Globus pallidus (tissue), 1 donor: Measurements from ENCODE around the gene RPTOR.

Experiments used
- DNase-seq: peaks from one replicate; pipeline ENCODE4 v3.0.0-alpha.2; 2015; ENCODE audit warnings: low spot score

RPTOR gene

GRCh38 chr17:80947200-80947940 is 402.7 kb downstream of the RPTOR start:
- DNase-seq: no peak

- DNase-seq: no peak
These were observed 403.7 kb downstream of the RPTOR start for GRCh38 chr17:80948019-80948975.

- DNase-seq: no peak
These were observed 404.4 kb downstream of the RPTOR start for GRCh38 chr17:80948976-80949450.

GRCh38 chr17:80949451-80950421 is 405.1 kb downstream of the RPTOR start:
- no peak for DNase-seq

GRCh38 chr17:80950466-80951120 is 406.0 kb downstream of the RPTOR start:
- no peak for DNase-seq

- DNase-seq: no peak
These were observed 406.8 kb downstream of the RPTOR start for GRCh38 chr17:80951121-80952090.

GRCh38 chr17:80952291-80952690 is 407.7 kb downstream of the RPTOR start:
- DNase-seq: no peak

- DNase-seq: no peak
These were observed 409.1 kb downstream of the RPTOR start for GRCh38 chr17:80953471-80954315.

GRCh38 chr17:80955078-80955477 is 410.4 kb downstream of the RPTOR start:
- no peak for DNase-seq

- no peak for DNase-seq
These were observed 411.1 kb downstream of the RPTOR start for GRCh38 chr17:80955671-80956280.

- no peak for DNase-seq
These were observed 411.9 kb downstream of the RPTOR start for GRCh38 chr17:80956321-80957190.

- no peak for DNase-seq
These were observed 412.9 kb downstream of the RPTOR start for GRCh38 chr17:80957461-80957941.

GRCh38 chr17:80959330-80960036 is 414.8 kb downstream of the RPTOR start:
- peak; percentile 48 for DNase-seq

GRCh38 chr17:80960037-80960796 is 415.6 kb downstream of the RPTOR start:
- DNase-seq: no peak

GRCh38 chr17:80960797-80961452 is 416.3 kb downstream of the RPTOR start:
- DNase-seq: no peak
